ENCODE measurements around the gene PGAM2.

PGAM2 gene

DNA sequence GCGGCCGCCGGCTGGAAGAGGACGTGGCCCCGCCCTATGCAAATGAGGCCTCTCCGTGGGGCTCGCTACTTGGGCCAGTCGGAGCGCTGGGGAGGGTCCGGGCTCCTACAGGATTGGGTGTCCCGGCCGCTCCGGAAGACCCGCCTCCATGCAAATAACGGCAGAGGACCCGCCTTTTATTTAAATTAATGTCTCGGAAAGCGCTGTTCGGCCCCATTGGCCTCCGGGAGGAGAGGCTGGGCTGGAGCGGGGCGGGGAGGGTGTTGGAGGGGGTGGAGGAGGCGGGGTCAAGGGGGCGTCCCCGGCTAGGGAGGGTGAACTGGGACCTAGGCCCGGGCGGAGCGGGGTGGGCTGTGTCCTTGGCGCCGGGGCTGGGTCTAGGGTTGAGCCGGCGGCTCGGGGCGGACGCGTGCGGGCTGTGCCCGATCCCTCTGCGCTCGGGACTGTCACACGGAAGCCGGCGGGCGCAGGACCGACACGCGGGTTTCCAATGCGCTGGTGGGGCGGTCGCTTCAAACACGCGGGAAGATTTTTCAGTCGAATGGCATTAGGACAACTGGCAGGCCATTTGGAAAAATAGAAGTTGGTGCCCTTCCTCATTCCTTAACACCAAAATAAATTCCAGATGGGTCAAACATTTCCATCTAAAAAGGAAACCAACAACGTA, 17.3 kb upstream of the PGAM2 start:
- DNase-seq, result peak; percentile 99

DNA sequence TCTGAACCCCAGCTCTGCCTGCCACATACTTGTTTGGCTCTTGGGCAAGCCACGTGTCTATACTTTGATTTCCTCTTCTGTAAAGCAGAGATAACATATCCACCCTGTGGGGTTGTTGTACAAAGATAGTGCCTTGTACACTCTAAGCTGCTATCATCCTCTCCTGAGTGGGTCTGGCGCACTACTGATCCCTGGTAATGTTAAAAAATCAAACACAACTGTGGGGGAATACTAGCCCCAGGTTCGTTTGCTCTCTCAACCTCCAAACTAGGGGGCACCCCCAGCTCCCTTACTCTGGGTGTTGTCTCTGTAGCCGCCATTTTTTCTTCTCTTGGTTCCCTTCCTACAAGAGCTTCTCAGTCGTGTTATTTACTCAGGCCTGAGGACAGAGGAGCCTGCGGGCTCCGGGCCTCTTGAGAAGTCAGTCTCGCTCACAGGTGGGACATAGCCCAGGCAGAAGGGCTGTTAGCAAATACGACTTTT, 15.9 kb upstream of the PGAM2 start:
- DNase-seq, result peak; percentile 44

DNA sequence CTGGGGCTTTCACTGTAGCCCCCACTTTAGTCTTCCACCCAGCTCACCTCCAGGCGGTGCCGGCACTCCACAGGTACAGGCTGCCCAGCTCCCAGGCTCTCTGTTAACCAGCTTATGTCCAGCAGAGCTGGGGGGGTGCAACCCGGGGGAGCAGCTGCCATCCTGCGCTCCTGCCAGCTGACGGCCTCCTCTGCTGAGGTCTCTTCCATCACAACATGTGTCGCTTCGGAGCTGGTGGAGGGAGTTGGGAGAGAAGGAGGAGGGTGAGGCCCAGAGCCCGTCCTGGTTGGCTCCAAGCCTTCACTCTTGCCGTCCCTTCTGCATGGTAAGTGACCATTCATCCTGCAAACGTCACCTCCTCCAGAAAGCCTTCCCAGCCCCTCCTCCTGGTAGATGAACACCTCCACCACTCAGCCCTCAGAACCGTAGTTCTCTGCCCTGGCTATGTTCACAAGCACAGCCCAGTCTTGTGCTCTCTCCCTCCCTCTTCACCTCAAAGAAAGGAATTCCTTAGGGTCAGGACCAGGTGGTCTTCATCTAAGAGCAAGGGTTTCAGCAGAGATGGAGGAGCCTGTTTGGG, 15.4 kb upstream of the PGAM2 start:
- DNase-seq, result no peak

DNA sequence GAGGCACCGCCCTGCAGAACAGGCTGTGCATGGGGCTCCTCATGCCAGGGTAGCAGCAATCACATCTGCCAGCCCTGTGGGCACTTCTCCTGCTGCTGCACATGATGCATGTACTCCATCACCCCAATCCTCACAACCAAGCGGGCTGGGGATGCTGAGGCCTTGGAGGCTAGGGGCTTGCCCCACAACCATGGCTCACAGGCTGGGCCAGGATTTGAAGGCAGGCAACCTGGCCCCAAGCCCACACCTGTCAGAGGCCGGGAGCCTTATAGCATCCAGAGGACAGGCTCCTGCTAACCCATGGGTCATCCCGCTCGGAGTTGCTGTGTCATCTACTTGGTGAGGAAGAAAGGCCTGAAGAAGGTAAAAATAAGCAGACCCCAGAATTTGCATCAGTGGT, 14.8 kb upstream of the PGAM2 start:
- DNase-seq, result no peak

DNA sequence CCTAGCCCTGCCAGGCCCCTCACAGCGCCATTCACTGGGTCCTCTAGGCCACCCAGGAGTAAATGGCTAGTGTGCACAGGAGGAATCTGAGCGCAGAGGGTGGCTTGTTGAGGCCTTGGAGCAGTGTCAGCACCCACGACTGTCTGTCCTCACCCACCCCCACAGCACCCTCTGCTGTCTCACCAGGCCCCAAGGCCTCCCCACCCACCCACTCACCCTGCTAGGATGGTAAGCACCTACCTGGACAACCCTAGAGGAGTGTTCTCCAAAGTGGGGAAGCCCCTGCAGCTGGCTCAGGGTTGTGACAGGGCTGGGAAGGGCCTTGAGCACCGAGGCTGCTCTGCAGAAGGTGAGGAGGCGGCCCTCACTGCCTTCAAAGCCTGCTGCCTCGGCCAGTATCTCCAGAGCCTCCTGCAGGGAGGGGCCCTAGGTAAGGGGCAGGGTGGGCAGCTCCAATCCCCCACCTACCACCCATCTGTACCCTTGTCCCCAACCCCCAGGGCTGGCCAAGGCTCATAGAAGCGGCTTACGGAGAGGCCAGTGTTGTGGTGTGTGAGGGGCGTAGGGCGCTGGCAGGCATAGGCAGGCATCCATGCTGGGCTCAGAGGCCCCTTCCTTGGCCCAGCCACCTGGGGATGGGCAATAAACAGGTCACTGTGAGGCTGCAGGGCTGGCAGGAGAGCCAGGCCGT, 14.1 kb upstream of the PGAM2 start:
- no peak for DNase-seq

DNA sequence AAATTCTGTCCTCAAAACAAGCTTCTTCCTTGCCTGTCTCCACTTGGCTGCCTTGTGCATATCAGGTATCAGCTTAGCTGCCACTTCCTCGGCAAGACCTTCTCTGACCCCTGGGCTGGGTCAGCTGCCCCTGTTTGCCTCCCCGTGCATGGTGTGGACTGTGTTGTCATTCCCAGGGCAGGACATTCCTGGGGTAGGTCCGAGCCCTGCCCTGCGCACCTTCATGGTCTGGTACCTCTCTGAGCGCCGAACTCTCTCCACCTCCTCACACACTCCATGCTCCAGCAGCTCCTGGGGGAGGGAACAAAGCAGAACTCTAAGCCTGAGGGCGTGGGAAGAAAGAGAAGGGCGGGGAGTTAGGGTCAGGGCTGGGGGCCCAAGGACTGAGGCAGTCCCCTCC, 13.2 kb upstream of the PGAM2 start:
- no peak for DNase-seq

DNA sequence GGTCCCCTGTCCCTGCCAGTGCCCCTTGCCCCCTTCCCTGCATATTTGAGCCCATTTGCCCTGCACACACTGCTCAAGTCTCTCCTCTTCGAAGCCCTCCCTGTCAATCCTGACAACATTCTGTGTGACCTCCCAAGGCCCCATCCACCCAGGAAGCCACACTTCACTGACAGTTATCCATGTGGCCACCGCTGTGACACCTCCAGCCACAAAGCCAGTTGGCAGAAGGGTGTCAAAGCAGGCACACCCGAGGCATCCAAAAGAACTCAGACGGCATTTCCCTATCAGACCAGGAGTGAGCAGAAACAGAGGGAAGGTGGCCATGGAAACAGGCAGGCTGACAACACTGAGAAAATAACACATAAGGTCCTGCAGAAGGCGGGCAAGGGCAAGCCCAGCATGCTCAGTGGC, 12.3 kb upstream of the PGAM2 start:
- no peak for DNase-seq

DNA sequence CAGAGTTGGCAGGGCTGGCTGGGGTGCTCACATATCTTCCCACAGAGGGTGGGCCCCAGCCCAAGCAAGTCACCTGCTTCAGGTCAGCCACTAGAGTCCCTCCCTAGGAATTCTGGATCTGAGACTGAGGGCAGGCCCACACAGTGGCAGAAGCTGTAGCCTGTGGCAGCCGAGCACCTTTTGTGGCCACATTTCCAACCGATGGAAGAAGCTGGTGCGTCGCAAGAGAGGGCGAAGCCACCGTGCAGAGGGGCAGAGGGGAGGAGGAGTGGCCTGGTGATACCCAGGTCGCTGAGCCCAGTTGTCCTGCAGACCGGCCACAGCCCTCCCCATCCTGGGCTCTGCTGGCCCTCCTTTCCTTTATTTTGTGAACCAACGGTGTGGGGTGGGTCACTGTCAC, 11.7 kb upstream of the PGAM2 start:
- DNase-seq, result no peak

DNA sequence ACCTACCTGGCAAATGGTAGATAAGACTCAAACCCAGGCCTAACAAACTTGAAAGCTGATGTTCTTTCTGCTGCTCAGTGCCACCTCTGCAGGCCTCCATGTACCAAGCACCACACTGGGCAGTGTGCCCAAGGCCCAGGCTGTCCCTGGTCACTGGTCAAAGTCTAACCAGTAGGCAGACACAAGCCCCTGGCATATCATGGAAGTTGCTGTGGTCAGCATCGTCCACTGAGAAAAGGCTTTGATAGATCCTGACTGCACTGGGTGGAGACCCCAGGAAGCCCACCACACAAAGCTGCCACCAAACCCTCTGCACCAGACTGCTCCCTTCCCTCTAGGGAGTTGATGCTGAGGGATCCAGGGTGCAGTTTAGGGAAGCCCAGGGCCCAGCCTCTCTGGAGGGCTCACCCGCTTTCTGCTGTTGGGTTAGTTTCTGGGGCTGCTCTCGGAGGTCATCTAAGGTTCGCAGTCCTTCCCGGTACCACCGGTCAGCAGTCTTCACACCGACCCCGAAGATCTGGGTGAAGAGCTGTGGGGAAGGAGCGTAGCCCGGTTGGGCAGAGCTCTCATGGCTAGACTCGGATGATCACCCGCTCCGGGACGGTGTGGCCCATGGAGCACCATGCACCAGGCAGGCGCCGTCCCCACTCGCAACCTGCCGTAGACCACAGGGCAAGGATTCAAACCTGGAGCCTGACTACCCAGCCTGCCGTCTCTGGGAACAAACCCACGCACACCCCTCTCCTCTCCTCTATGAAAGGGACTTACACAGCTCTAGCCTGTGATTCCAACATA, 10.9 kb upstream of the PGAM2 start:
- no peak for DNase-seq

DNA sequence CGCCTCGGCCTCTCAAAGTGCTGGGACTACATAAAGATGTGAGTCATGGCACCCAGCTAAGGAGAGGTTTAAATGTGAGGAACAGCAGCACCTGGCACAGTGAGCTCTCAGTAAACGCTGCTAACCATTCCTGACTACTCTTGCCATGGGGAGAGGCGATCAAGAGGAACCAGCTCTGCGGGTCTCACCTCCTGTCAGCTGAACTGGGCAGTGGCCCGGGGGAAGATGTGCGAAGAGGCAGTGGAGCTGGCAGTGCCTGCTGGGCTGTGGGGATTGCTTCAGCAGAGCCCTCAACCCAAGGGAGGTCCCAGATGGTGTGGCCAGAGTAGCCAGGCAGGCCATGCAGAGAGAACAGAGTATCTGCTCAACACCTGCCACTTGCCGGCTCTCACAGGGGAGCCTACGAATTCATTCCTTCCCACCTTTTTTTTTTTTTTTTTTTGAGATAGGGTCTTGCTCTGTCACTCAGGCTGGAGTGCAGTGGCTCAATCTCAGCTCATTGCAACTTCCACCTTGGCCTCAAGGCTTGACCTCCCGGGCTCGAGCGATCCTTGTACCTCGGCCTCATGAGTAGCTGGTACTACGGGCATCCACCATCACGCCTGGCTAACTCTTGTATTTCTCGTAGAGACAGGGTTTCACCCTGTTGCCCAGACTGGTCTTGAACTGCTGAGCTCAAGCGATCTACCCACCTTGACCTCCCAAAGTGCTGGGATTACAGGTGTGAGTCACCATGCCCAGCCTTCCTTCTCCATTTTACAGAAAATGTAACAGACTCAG, 10.1 kb upstream of the PGAM2 start:
- no peak for DNase-seq

DNA sequence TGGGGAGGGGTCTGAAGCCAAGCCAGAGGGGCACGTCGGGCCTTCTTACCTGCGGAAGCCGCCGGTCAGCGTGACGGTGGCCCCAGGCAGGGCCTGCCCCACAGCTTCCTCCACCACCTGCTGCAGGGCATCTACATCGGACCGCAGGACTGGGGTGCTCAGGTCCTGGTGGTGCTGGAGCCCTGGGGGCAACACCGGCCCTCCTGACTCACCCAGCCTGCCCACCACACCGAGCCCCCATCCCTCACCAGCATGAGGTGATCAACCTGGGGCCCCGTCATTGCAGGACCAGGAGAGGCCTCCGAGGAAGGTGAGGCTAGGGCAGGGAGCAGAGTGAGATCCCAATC, 9.0 kb upstream of the PGAM2 start:
- DNase-seq, result no peak

DNA sequence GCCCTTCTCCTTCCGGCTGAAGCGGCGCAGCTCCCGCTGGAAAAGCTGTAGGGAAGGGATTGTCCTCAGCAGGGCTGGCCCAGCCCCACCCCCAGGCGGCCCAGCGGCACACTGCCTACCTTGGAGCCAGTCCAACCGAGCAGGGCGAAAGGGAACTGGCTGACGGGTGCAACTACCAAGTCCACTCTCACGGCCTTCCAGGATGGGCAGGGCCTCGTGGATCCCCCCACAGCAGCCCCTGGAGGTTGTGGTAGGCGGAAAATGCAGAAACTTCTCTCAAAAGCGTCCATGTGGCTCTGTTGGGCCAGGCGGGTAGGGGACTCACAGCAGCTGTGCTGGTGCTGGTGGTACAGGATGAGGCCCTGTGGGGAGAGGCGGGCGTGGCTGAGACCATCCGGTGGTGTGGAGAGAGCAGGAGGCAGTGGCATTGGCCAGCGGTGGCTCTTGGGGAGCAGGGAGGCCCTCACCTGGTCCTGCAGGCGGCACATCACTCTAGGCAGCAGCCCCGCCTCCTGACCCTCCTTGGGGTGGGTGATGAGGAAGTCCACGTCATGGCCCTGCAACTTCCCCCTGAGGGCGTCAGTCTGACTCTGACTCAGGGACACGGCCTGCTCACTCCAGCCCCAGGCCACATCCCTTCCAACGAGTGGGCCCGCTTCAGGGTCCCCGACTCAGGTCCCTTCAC, 8.4 kb upstream of the PGAM2 start:
- peak; percentile 49 for DNase-seq

DNA sequence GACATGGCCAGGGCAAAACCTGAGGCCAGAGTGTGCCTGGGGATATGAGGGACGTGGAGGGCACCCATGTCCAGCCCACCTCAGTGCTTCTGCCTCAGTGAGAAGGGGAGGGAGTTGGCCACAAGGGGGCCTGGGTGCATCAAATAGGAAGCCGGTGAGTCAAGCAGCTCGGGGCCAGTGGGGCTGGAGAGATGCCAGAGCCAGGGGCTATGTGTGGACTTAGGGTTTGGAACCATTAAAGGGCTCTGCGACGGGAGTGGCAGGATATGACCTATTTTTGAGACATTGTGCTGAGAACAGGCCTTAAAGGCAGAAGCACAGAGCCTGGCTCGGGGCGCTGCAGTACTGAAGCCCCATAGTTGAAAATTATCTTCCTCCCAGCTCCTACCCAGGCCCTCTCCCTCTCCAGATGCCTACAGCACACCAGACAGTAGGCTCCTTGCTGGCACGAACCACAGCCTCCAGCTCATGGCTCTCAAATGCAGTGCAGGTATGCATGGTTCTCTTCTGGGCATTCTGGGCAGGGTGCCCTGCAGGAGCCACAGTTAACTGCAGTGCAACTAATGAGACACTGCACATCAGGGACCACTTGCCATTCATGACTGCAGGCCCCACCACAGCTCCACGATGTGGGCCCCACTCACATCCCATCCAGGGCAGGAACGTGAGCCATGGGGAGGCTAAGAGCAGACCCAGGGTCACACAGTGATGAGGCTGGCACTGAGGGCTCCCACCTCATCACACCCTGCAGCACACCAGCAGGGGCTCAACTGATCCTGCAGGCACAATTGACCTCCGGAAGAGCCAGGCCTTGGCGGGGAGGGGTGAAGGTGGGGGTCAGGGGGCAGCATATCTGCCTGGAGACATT, 7.2 kb upstream of the PGAM2 start:
- DNase-seq, result peak; percentile 57

DNA sequence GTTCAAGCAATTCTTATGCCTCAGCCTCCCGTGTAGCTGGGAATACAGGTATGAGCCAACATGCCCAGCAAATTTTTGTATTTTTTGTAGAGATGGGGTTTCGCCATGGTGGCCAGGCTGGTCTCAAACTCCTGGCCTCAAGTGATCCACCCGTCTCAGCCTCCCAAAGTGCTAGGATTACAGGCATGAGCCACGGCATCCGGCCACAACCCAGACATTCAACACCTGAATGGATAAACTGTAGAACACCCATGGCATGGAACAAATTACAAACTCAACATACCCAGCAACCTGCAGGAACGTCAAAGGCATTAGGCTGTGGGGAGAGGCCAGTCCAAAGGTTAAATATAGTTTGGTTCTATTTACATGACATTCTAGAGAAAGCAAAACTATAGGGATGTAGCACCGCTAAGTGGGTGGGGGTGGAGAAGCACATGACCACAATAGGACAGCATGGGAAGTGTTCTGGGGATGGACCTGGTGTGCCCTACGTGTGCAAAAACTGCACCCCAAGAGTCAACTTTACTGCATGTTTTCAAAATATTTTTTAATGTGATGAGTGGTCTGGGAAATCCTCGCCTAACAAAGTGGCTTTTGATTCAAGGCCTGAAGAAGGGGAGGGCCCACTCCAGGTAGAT, 6.5 kb upstream of the PGAM2 start:
- DNase-seq, result no peak

DNA sequence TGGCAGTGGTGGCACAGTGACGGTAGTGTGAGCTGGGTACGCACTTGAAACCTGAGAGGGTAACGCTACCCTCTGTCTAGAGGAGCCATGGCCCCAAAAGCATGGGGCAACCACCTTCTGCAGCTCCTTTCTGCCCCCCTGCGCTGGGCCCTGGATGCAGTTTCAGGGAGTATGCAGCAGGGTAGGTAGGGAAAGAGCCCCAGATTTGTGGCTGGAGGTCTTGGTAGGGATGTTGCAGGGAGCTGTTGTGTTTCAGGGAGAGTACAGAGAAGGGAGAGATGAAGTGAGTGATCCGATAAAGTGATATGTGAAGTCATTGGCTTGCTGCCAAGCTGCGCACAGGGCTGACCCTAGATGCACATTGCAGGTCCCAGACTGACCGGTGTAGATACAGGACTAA, 2.7 kb upstream of the PGAM2 start:
- no peak for DNase-seq

DNA sequence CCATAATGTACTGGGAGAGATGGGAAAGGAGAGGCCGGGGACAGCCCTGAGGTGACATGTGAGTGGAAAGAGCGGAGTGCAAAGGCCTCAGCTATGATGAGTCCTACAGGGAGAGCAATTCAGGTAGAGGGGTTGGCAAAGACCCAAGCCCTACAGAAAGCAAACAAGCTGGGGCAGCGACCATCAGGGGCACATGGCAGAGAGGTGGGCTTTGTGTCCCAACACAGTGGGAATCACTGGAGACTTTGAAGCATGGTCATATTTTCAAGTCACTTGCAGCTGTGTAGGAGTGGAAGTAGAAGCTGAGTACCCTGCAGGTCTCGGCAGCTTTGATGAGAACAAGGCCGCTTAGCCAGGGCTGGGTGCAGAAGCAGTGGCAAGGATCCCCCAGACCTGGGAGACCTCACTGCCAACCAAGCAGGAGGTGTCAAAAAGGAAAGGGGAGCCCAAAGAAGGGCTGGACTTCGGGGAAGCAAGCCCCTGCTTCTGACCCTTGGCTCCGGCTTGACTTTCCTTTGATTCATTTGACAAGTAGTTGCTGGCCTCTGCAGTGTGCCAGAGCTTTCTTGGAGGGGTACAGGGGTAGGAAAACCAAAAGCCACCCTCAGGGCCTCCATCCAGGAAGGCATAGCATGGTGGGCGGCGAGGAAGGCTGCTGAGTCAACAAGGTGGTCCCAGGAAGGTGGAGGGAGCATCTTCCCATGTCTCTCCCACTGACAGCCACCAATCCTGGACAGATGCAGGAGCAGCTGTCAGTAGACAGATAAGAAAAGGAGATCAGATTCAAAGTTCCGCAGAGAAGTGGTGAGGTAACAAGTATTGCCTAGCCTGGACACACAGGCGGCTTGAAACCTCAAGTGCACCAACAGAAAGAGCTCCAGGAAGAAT, 1.9 kb upstream of the PGAM2 start:
- no peak for DNase-seq

DNA sequence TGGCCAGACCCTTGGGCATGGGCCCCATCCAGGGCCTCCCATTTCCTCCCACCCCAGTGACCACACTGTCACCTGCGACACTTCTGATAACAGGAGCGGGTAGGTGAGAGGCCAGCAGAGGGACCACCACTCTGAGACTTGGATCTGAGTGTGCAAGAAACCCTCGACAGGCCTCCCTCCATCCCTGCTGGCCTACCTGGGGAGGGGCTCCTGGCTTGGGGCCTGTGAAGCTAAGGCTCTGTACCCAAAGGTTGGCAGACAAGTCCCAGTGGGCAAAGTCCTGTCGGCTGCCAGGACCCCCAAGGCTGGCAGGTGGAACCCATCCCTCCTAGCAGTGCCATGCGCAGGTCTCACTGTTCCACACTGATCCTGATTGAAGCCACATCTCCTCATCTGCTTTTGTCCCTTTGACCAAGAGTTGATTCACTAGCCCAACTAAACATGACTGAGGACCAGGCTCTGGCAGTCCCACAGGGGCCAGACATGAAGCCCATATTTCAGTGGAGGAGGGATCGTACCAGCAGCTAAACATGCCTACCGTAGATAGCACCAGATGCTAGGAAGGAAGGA, 1.2 kb upstream of the PGAM2 start:
- peak; percentile 30 for DNase-seq

DNA sequence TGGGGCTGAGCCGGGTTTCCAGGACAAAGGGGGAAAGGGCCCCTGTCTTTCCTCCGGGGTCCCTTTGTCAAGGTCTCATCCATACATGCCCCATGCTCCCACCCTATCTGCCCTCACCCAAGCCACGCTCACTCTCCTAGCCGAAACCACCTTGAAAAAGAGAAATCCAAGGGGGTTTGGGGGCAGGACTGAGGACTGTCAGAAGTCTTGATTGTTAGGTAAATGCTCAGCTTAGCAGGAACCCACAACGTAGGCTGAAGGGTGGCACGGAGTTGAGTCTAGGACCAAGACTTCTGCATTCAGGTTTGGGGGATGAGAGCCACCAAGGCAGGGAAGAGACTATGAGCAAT, 719 bp upstream of the PGAM2 start:
- no peak for DNase-seq

DNA sequence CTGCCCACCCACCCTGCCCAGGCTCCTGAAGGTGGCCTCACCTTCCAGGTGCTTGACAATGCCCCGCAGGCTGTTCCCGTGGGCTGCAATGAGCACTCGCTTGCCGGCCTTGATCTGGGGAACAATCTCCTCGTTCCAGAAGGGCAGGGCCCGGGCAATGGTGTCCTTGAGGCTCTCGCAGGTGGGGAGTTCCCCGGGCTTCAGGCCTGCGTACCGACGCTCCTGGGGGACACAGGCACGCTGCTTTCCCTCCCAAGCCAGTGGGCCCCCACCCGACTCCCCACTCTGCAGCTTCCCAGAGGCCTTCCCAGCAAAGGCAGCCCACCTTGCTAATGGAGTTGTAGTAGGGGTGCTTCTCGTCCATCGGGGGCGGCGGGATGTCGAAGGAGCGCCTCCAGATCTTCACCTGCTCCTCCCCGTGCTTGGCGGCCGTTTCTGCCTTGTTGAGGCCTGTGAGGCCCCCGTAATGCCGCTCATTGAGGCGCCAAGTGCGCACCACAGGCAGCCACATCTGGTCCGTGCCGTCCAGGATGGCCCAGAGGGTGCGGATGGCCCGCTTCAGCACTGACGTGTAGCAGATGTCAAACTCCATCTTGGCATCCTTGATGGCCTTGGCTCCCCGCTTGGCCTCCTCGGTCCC, 456 bp downstream of the PGAM2 start:
- DNase-seq, result no peak

Measured in activated CD4-positive, alpha-beta T cell treated with anti-CD3 and anti-CD28 coated beads for 48 hours (primary cell).